Activated CD8-positive, alpha-beta T cell treated with anti-CD3 and anti-CD28 coated beads for 36 hours (primary cell): ENCODE measurements around the gene CRYAB. TPM values are rescaled to one million over a fixed set of nuclear protein-coding genes. Genes with fewer than 3 reads are reported as not detected.

Experiments
- ATAC-seq: fragments of 200-7000 bp; cut with Tn5 transposase; one replicate; pipeline ENCODE4 v1.10.0; 2021; ENCODE audit warnings: mild to moderate bottlenecking, moderate library complexity
- CTCF ChIA-PET: fragments of 350-600 bp; sonication (Branson Sonifier 250); formaldehyde crosslinking; loops from one replicate; lab custom pipeline; 2021; ENCODE audit warnings: antibody characterized with exemption; lab: Charles Lee
- POLR2A ChIA-PET: fragments of 350-600 bp; sonication (Branson Sonifier 250); formaldehyde crosslinking; loops from one replicate; lab custom pipeline; 2021; ENCODE audit warnings: antibody characterized with exemption; lab: Charles Lee
- DNase-seq: peaks from one replicate; pipeline ENCODE4 v3.0.0-alpha.2; 2020
- H3K27ac Mint-ChIP-seq: one replicate; pipeline ENCODE4 v1.8.0; 2021; ENCODE audit warnings: mild to moderate bottlenecking, mixed read lengths
- H3K27me3 Mint-ChIP-seq: one replicate; pipeline ENCODE4 v1.8.0; 2021; ENCODE audit warnings: mixed read lengths
- H3K36me3 Mint-ChIP-seq: one replicate; pipeline ENCODE4 v1.8.0; 2021; ENCODE audit warnings: low read depth, mixed read lengths
- H3K4me1 Mint-ChIP-seq: one replicate; pipeline ENCODE4 v1.8.0; 2021; ENCODE audit warnings: low read depth, mixed read lengths
- H3K4me3 Mint-ChIP-seq: one replicate; pipeline ENCODE4 v1.8.0; 2021; ENCODE audit warnings: mild to moderate bottlenecking, moderate library complexity, mixed read lengths
- H3K9me3 Mint-ChIP-seq: one replicate; pipeline ENCODE4 v1.8.0; 2021; ENCODE audit warnings: mixed read lengths
- CTCF ChIP-seq: fragments of 200-600 bp; IDR thresholded peaks from one replicate; pipeline ENCODE4 v1.8.0; 2022; ENCODE audit warnings: antibody characterized with exemption, mild to moderate bottlenecking
- intact Hi-C: fragments of 100-400 bp; cut with micrococcal nuclease; formaldehyde crosslinking; loops from one replicate; pipeline ENCODE4 v1.10.0; 2022
- total RNA-seq, 2 experiments: library from RNA; stranded (reverse); gene quantifications; one replicate each; pipeline ENCODE4 v1.2.3, GENCODE V29; 2021

Gene CRYAB
- total RNA-seq, 2 experiments from 2014 or later, result not detected

GRCh38 chr11:111918390-111919256 is 7.1 kb upstream of the CRYAB start, which contains the start of gene C11orf52:
Gene C11orf52, plus strand, starts transcription at chr11:111918913. Its CDS starts 60 bp downstream, at chr11:111918973.
- ATAC-seq, result no peak
- CTCF ChIA-PET, result no interaction called here
- Mint-ChIP-seq H3K4me3 (no peak within 1 kb of the TSS), H3K4me1 (peaks cover 5% of the 10 kb centered on the region), H3K9me3 (no peaks in the 10 kb centered on the region), H3K27me3 (peaks cover 21% of the 10 kb centered on the region), H3K36me3 (no peaks in the 10 kb centered on the region), H3K27ac (no peak within 1 kb of the TSS)
- no peak for DNase-seq
- POLR2A ChIA-PET, result no interaction called here
- TF ChIP-seq CTCF, result no peak
- intact Hi-C loops, result no loop called here

GRCh38 chr11:111917788-111918187 is 6.2 kb upstream of the CRYAB start:
- POLR2A ChIA-PET, result no interaction called here
- H3K36me3 Mint-ChIP-seq, result no peaks in the 10 kb centered on the region
- DNase-seq (no peak), ATAC-seq (no peak)
- H3K4me1 Mint-ChIP-seq, result no peaks in the 10 kb centered on the region
- TF ChIP-seq CTCF, result no peak
- no peak overlapping the region for H3K4me3 Mint-ChIP-seq
- no peak overlapping the region for H3K27ac Mint-ChIP-seq
- no peaks in the 10 kb centered on the region for H3K9me3 Mint-ChIP-seq
- peaks cover 26% of the 10 kb centered on the region for H3K27me3 Mint-ChIP-seq
- intact Hi-C loops, result no loop called here
- CTCF ChIA-PET, result no interaction called here

- no peak overlapping the region for H3K4me3 Mint-ChIP-seq
- H3K27ac Mint-ChIP-seq, result no peak overlapping the region
- DNase-seq (no peak), ATAC-seq (no peak)
- H3K9me3 Mint-ChIP-seq, result no peaks in the 10 kb centered on the region
- H3K27me3 Mint-ChIP-seq, result peaks cover 27% of the 10 kb centered on the region
- H3K36me3 Mint-ChIP-seq, result no peaks in the 10 kb centered on the region
- no peak for TF ChIP-seq CTCF
- no peaks in the 10 kb centered on the region for H3K4me1 Mint-ChIP-seq
- CTCF ChIA-PET, result no interaction called here
- POLR2A ChIA-PET, result no interaction called here
- intact Hi-C loops, result no loop called here
Measured at GRCh38 chr11:111917312-111917711, 5.7 kb upstream of the CRYAB start.

- POLR2A ChIA-PET, result no interaction called here
- CTCF ChIA-PET, result no interaction called here
- Mint-ChIP-seq H3K4me1 (no peaks in the 10 kb centered on the region), H3K9me3 (no peaks in the 10 kb centered on the region), H3K4me3 (no peak overlapping the region), H3K36me3 (no peaks in the 10 kb centered on the region), H3K27me3 (peaks cover 31% of the 10 kb centered on the region), H3K27ac (no peak overlapping the region)
- no peak for ATAC-seq
- intact Hi-C loops, result no loop called here
- no peak for DNase-seq
- no peak for TF ChIP-seq CTCF
Measured at GRCh38 chr11:111916768-111917167, 5.2 kb upstream of the CRYAB start.

GRCh38 chr11:111913997-111914396 is 2.4 kb upstream of the CRYAB start:
- Mint-ChIP-seq H3K4me3 (no peak overlapping the region), H3K27ac (no peak overlapping the region), H3K36me3 (no peaks in the 10 kb centered on the region), H3K9me3 (no peaks in the 10 kb centered on the region), H3K4me1 (no peaks in the 10 kb centered on the region), H3K27me3 (peaks cover 40% of the 10 kb centered on the region)
- ChIA-PET POLR2A (no interaction called here), CTCF (interaction anchor here (1.0 to 1.3 kb wide), 2 partner anchors 17 to 43 kb away, joined by 3 read pairs; no protein-coding TSS in a partner anchor)
- no peak for TF ChIP-seq CTCF
- ATAC-seq, result no peak
- intact Hi-C loops, result no loop called here
- no peak for DNase-seq
